HepG2 (cell line): Measurements from ENCODE around the gene TMEFF2. TPM values are rescaled to one million over a fixed set of nuclear protein-coding genes. Genes with fewer than 3 reads are reported as not detected.
"Not testable (repeated sequence)": the region's sequence is repeated elsewhere in the genome, so short reads cannot be mapped to it uniquely, and the experiment has no call there.

Experiments used
- ATAC-seq: fragments of 200-7000 bp; cut with Tn5 transposase; 3 replicates; pipeline ENCODE4 v1.9.1; 2020; ENCODE audit warnings: mild to moderate bottlenecking, moderate library complexity
- BruUV-seq: library from RNA; stranded (reverse); fragments of 400-500 nt; replicated peaks from 2 replicates; lab custom pipeline; 2021; lab: Mats Ljungman, UMichigan
- CTCF ChIA-PET: fragments of 300-600 bp; formaldehyde crosslinking; extraction: SDS; loops from one replicate; lab custom pipeline; 2021; ENCODE audit warnings: low total read pairs, inconsistent platforms, low intra/inter-chr PET ratio; lab: Yijun Ruan, JAX
- POLR2A ChIA-PET: fragments of 350-600 bp; sonication (Branson Sonifier 250); formaldehyde crosslinking; loops from one replicate; lab custom pipeline; 2020; ENCODE audit warnings: antibody characterized with exemption, inconsistent platforms; lab: Yijun Ruan, JAX
- DNase-seq: peaks from one replicate; pipeline ENCODE4 v3.0.0-alpha.2; 2015; ENCODE audit warnings: low spot score
- FAIRE-seq: peaks from 3 replicates; lab custom pipeline; 2011; peaks lifted over from hg19 to GRCh38; lab: Jason Lieb, UNC
- H2AFZ ChIP-seq: one replicate; pipeline ENCODE4 v1.6.1; 2011; ENCODE audit warnings: low read length, inconsistent platforms
- H3K27ac ChIP-seq: fragments of 300-600 bp; 3 replicates; pipeline ENCODE4 v1.8.0; 2011; ENCODE audit warnings: mixed run types, mild to moderate bottlenecking, mixed read lengths, low read length, inconsistent platforms; ENCODE audit not compliant: insufficient read depth; ENCODE audit errors: extremely low read length
- H3K27me3 ChIP-seq, 2 experiments: fragments of 200-600 bp in 1 of 2; 2 replicates in 1 of 2; 3 replicates in 1 of 2; pipeline versions ENCODE4 v1.6.0 to v1.8.0; 2011; ENCODE audit warnings: low read length in 2 of 2, mild to moderate bottlenecking in 2 of 2, moderate library complexity in 2 of 2, inconsistent platforms in 1 of 2; ENCODE audit not compliant: insufficient read depth in 2 of 2, control insufficient read depth in 1 of 2
- H3K36me3 ChIP-seq, 2 experiments: fragments of 200-600 bp in 1 of 2; replicated peaks in 1 of 2; 2 replicates in 1 of 2; 3 replicates in 1 of 2; pipeline versions ENCODE4 v1.5.1 to v1.8.0; 2011; ENCODE audit warnings: low read length in 2 of 2, inconsistent platforms in 1 of 2; ENCODE audit not compliant: insufficient read depth in 2 of 2, control insufficient read depth in 1 of 2
- H3K4me1 ChIP-seq: 2 replicates; pipeline ENCODE4 v1.5.1; 2012; ENCODE audit warnings: low read length, inconsistent platforms; ENCODE audit not compliant: insufficient read depth
- H3K4me2 ChIP-seq: 2 replicates; pipeline ENCODE4 v1.6.0; 2011; ENCODE audit warnings: low read depth, low read length, inconsistent platforms
- H3K4me3 ChIP-seq, 3 experiments: fragments of 200-600 bp in 1 of 3; sonication (generic), shearing (Covaris generic) in 1 of 3; replicated peaks in 1 of 3; 2 replicates each; pipeline ENCODE4 v1.5.1; 2011 to 2016; ENCODE audit warnings: low read length in 3 of 3, inconsistent platforms in 2 of 3, low read depth in 2 of 3, mild to moderate bottlenecking in 2 of 3, control low read depth in 1 of 3, mixed read lengths in 1 of 3; ENCODE audit not compliant: insufficient read depth in 1 of 3
- H3K79me2 ChIP-seq: one replicate; pipeline ENCODE4 v1.6.1; 2011; ENCODE audit warnings: low read length, inconsistent platforms; ENCODE audit not compliant: insufficient read depth
- H3K9ac ChIP-seq: 2 replicates; pipeline ENCODE4 v1.6.0; 2011; ENCODE audit warnings: mild to moderate bottlenecking, low read depth, low read length, inconsistent platforms; ENCODE audit not compliant: insufficient read depth
- H3K9me3 ChIP-seq: 2 replicates; pipeline ENCODE4 v1.5.1; 2012; ENCODE audit warnings: mild to moderate bottlenecking, low read length
- H4K20me1 ChIP-seq: 2 replicates; pipeline ENCODE4 v1.6.0; 2011; ENCODE audit warnings: inconsistent platforms, mild to moderate bottlenecking, low read length, moderate library complexity; ENCODE audit not compliant: insufficient read depth
- CREM ChIP-seq, 2 experiments: sonication (generic) in 1 of 2; formaldehyde crosslinking in 1 of 2; IDR thresholded peaks; 2 replicates each; pipeline versions ENCODE4 v1.4.0 to v1.6.1; 2016 to 2020; ENCODE audit warnings: antibody characterized with exemption in 1 of 2, mild to moderate bottlenecking in 1 of 2, missing genetic modification reagents in 1 of 2
- ZNF20 ChIP-seq: sonication (generic); formaldehyde crosslinking; IDR thresholded peaks from 2 replicates; pipeline ENCODE4 v1.4.0; 2020; ENCODE audit warnings: mild to moderate bottlenecking, moderate library complexity, missing genetic modification reagents
- WGBS: methylation state at CpG from one replicate; pipeline ENCODE4 v1.1.6; 2017; ENCODE audit warnings: low lambda C conversion rate; 5-methylcytosine and 5-hydroxymethylcytosine counted together
- in situ Hi-C: cut with HindIII; loops from 2 replicates; pipeline ENCODE4 v1.10.0; 2017; ENCODE audit warnings: low pct_unique_long_range_greater_than_20kb; ENCODE audit not compliant: extremely low pct_ligation_motif_present
- intact Hi-C: fragments of 100-400 bp; cut with micrococcal nuclease; formaldehyde crosslinking; loops from one replicate; pipeline ENCODE4 v1.10.0; 2022; ENCODE audit not compliant: unreplicated experiment
- polyA plus RNA-seq, 8 experiments: library from polyadenylated mRNA; depleted of rRNA in 3 of 8; stranded (reverse) in 7 of 8; unstranded in 1 of 8; fragments of >200 nt; fragmentation: Illumina TruSeq in 4 of 8; extraction: Trizol in 4 of 8; gene quantifications; 2 replicates each; pipeline versions ENCODE4 v1.2.1 to v1.2.3, GENCODE V29; 2011 to 2016; ENCODE audit warnings: low read depth in 4 of 8, missing spikeins in 1 of 8, mixed read lengths in 1 of 8; ENCODE audit not compliant: insufficient read depth in 1 of 8
- total RNA-seq, 5 experiments: library from RNA; depleted of rRNA; stranded (reverse); fragments of >200 nt; fragmentation: Illumina TruSeq; extraction: Trizol; gene quantifications; 2 replicates each; pipeline ENCODE4 v1.2.3, GENCODE V29; 2016; ENCODE audit warnings: low read depth in 1 of 5

TMEFF2 gene
- total and polyA plus RNA-seq, 2 of the 13 experiments (the other 11 are each of a cell fraction or from before 2014, with no cell fraction given) = not detected

GRCh38 chr2:192117705-192118104 lies 77.0 kb downstream of the TMEFF2 start:
- H3K36me3 ChIP-seq = no peaks in the 10 kb centered on the region
- H3K4me1 ChIP-seq = no peaks in the 10 kb centered on the region
- TF ChIP-seq ZNF20 (CRISPR knock-in tag) = peak; percentile 100
- no peak for TF ChIP-seq CREM (IDR thresholded peaks at IDR 0.05)
- TF ChIP-seq CREM (CRISPR knock-in tag; IDR thresholded peaks at IDR 0.05) = no peak
- no peak for FAIRE-seq
- no peak overlapping the region for H3K9ac ChIP-seq
- in situ Hi-C loops (no loop called here), intact Hi-C loops (no loop called here)
- H3K79me2 ChIP-seq = no peaks in the 10 kb centered on the region
- POLR2A ChIA-PET = no interaction called here
- no peak for ATAC-seq
- H3K4me3 ChIP-seq = no peak overlapping the region
- BruUV-seq = no TSS peak
- CTCF ChIA-PET = no interaction called here
- H3K4me2 ChIP-seq = no peak overlapping the region
- H3K27ac ChIP-seq = no peak overlapping the region
- WGBS = 4% methylated on average over 2 of the region's 2 CpGs
- no peak for DNase-seq
- H3K27me3 ChIP-seq = no peaks in the 10 kb centered on the region
- no peak overlapping the region for H2AFZ ChIP-seq
- H3K9me3 ChIP-seq = peaks cover 13% of the 10 kb centered on the region
- no peaks in the 10 kb centered on the region for H4K20me1 ChIP-seq

GRCh38 chr2:192111536-192111935 lies 83.2 kb downstream of the TMEFF2 start:
- ATAC-seq, in situ Hi-C loops, BruUV-seq, DNase-seq, H3K9ac ChIP-seq, POLR2A ChIA-PET, H3K4me1 ChIP-seq, H3K4me2 ChIP-seq, H3K4me3 ChIP-seq, H2AFZ ChIP-seq, H3K27ac ChIP-seq, H4K20me1 ChIP-seq, intact Hi-C loops, FAIRE-seq, H3K79me2 ChIP-seq, H3K27me3 ChIP-seq, H3K36me3 ChIP-seq, CTCF ChIA-PET: not testable (repeated sequence)
- H3K9me3 ChIP-seq = peaks cover 10% of the 10 kb centered on the region; the same call in 1 of the 2 replicates
- 0% methylated on average over 1 of the region's 2 CpGs for WGBS
